GM19372 (cell line): ENCODE data around the gene C10orf53.

Experiments used
- ATAC-seq: cut with Tn5 transposase; IDR thresholded peaks from one replicate; pipeline ENCODE4 v1.9.1; 2021; ENCODE audit warnings: mild to moderate bottlenecking, low read depth, moderate library complexity; ENCODE audit not compliant: unreplicated experiment

The C10orf53 gene

GRCh38 chr10:49735848-49736563, 56.6 kb downstream of the C10orf53 start:
- no peak for ATAC-seq

GRCh38 chr10:49736564-49737113, 57.2 kb downstream of the C10orf53 start:
- no peak for ATAC-seq

DNA sequence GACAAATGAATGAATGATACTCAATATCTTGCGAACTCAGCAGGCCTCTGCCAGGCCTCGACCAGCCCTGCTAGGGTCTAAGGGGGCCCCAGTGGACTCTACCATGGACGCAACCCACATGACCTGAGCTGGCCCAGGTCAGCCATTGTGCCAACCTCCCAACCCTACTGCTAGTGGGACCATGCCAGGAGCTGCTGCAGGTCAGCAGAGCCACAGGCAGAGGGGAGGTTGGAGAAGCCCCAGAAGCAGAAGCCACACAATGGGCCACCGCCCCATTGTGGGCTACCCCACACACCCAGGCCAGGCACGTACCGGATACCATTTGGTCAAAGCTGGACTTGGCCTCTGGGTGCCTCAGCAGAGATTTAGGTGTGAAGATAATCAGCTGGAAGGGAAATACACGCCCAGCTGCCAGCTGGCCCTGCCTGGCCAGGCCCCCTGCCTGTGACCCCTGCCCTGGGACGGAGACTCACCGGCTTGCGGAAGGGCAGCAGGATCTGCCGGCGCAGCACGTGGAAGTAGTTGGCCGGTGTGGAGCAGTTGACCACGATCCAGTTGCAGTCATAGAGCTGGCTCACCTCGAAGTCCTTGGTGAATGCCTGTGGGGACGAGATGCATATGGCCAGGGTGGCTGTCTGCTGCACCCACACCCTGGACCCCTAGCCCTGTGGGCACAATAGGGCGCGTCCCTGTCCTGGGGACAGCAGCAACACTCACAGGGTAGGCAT, 58.2 kb downstream of the C10orf53 start:
- ATAC-seq: no peak

- no peak for ATAC-seq
These were observed 59.3 kb downstream of the C10orf53 start for GRCh38 chr10:49738616-49739360.

- no peak for ATAC-seq
These were observed 60.0 kb downstream of the C10orf53 start for GRCh38 chr10:49739426-49739825.

DNA sequence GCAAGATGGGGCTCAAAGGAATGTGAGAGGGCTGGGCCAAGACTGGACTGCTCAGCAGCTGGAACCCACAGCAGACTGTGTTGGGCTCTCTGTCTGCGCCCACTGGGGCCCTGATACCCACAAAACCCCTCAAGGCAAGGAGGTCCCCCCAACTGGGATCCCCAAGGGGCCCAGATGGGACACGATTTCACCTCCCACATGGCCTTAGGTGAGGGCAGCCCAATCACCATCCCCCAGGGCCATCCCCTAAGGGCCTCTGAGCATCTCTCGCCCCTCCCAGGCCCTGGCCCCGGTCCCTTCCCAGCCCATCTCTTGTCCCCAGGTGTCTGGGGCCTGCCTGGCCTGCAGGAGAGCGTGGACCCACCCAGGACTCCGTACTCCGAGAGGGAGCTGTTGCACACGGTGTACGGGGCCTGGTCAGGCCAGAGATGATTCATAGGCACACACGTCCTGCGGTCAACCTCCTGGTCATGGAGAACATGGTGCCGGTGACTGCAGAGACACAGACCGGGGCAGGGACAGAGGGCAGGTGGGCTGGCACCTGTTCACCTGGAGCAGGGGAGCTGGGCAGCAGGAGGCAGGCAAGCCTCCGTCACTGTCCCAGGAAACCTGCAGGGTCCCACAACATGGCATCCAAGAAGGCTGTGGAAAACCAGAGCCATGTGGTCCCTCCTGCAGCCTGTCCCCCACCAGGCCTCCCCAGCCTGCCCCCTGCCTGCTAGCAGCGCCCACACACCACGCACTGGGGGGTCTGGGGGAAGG, 61.1 kb downstream of the C10orf53 start:
- no peak for ATAC-seq

DNA sequence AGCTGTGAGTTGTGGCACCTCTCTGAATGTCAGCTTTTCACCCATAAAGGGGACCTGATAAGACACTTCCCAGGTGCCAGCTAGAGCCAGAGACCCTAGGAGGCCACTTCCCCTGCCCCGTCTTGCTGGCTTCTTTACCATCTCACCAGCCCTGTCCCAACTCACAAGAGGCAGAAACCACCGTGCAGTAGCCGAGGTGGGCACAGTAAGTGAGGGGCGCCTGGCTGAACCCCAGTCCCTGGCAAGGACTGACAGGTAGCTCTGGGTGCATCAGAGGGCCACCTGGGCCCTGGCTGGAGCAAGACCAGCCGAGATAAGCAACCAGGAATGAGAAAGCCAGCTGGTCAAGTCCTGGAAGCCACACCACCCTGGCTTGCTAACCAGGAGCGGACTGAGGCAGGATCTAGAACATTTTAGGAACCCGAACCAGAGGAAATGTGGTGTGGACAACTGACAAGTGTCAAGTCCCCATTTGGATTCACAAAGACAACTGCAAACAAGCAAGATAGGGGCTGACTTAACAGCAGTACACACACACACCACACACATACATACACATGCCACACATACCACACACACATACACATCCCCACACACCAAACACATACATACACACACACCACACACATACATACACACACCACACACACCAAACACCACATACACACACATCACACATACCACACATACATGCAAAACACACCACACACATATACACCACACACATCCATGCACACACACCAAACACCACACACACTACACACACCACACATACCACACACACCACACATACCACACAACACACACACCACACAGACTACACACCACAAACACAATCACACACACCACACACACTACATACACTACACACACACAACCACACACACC, 61.9 kb downstream of the C10orf53 start:
- ATAC-seq: no peak

GRCh38 chr10:49742683-49743463, 63.4 kb downstream of the C10orf53 start:
- ATAC-seq: no peak

DNA sequence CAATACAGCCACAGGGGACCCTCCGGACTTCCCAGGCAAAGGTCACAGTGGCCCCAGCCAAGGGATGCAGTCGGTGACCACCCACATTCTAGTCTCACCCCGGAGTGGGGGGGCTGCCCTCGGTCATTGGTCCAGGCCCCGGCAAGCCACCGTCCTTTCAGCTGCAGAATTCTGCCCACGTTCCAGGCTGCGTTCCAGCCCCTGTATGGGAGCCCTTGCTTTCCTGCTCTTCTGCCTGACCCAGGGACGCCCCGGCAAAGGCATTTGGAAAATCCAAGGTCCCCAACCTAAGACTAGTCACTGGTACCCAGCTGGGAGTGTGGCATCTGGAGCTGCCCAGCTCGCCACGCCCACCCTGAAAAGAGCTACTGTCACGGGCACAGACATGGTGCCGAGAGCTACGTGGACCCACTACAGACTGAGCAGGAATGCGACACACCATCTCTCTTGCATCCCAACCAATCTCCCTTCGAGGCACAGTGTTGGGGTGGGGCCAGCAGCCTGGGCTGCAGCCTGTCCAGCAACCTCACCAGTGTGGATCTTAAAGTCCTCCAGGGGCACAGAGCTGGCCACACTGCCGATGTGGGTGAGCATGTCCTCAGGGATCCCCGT, 64.1 kb downstream of the C10orf53 start:
- no peak for ATAC-seq

- ATAC-seq: no peak
These were observed 64.7 kb downstream of the C10orf53 start for GRCh38 chr10:49744091-49744685.

DNA sequence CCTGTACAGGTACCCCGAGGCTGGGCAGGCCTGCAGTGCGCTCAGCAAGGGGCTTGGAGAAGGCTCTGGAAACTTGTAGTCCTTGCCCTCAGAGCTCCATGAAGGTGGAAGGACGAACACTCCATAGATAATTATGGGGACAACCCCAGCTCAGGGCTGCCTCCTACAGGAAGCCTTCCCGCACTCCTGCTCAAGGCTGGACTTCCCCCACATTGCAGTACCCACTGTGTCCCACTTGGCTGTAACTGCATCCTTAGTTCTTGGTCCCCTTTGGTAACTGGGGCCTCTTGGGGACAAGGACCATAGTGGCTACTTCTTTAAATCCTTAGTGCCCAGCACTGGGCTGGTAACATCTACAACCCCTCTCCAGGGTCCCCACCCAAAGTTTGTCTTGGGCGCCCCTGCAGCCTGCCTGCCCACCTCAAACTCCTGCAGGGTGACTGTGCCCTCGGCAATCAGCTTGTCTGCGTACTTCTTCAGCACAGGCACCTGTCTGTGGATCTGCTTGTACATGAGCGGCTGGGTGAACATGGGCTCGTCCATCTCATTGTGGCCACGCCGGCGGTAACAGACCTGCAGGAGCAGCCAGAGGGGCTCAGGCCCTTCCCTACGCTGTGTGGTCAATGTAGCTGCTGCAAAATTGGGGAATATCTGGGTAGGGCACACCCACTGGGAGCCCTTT, 65.6 kb downstream of the C10orf53 start:
- ATAC-seq: no peak

- no peak for ATAC-seq
These were observed 66.3 kb downstream of the C10orf53 start for GRCh38 chr10:49745756-49746155.

DNA sequence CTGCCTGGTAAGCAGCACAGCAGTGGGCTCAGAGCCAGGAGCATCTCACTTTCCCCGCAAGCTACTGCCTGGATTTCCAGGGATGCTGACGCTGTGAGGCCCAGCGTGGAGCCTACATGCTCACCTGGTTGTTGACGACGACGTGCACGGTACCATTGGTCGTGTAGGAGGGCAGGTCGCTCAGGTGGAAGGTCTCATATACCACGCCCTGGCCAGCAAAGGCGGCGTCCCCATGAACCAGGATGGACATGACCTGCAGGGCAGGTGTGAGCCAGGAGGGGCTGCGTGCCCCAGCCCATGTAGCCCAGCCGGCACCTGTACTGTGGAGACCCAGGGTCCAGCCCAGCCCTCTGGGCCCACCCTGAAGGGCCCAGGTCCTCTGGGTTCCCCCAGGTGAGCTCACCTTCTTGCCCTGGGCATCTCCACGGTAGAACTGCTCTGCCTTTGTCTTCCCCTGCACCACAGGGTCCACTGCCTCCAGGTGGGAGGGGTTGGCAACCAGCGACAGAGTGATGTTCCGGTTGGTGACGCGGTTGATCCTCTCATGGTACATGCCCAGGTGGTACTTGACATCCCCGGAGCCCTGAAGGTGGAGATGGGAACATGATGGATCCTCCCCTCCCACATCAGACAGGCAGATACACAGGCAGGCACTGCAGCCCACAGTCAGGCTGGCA, 67.3 kb downstream of the C10orf53 start:
- ATAC-seq: no peak
